Measurements from ENCODE around the gene R3HDM2.
A peak's percentile ranks its signal among the peaks of the same experiment; 100 is the strongest.

The R3HDM2 gene

GRCh38 chr12:57215065-57215464, 215.8 kb downstream of the R3HDM2 start:
- H3K27ac ChIP-seq (ENCODE audit: low read depth, low read length), result no peak overlapping the region
- peaks cover 0 to 34% (median 28%) of the 10 kb centered on the region in 5 donors for H3K36me3 ChIP-seq (ENCODE audit: control insufficient read depth in 5 of 5, insufficient read depth in 5 of 5, low read length in 5 of 5)
- no peak overlapping the region for H3K9ac ChIP-seq (ENCODE audit: low read length in 5 of 5)
- no peak overlapping the region for H3K4me3 ChIP-seq (ENCODE audit: low read depth in 1 of 5, low read length in 5 of 5)
- H3K4me1 ChIP-seq (ENCODE audit: control insufficient read depth in 5 of 5, insufficient read depth in 5 of 5, low read length in 5 of 5), result peaks cover 0 to 53% (median 39%) of the 10 kb centered on the region in 5 donors
- H3K27me3 ChIP-seq (ENCODE audit: control insufficient read depth in 5 of 5, insufficient read depth in 4 of 5, low read length in 5 of 5), result peaks cover 7 to 44% (median 34%) of the 10 kb centered on the region in 5 donors
- H3K9me3 ChIP-seq (ENCODE audit: control insufficient read depth in 5 of 5, low read length in 5 of 5), result no peaks in the 10 kb centered on the region

DNA sequence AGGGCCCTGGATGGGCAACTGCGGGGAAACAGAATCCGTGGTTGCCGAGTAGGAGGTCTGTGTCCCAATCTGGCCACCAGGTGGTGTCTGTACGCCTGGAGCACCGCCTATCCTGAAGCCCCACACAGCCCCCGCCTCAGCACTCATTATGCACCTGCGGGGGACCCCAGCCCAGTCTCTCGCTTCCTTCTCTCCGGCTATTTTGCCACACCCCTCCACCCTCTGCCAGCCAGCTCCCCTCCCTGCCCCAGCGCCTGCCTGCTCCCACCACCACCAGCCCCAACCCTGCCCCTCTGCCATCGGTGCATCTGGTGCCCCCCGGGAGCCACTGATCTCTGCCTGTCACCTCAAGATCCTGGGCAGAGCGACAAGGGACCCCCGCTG, 216.5 kb downstream of the R3HDM2 start:
- H3K27ac ChIP-seq (ENCODE audit: low read depth, low read length), result no peak overlapping the region
- H3K27me3 ChIP-seq (ENCODE audit: control insufficient read depth in 5 of 5, insufficient read depth in 4 of 5, low read length in 5 of 5), result peaks cover 5 to 37% (median 27%) of the 10 kb centered on the region in 5 donors
- no peak overlapping the region for H3K9ac ChIP-seq (ENCODE audit: low read length in 5 of 5)
- no peak overlapping the region for H3K4me3 ChIP-seq (ENCODE audit: low read depth in 1 of 5, low read length in 5 of 5)
- H3K36me3 ChIP-seq (ENCODE audit: control insufficient read depth in 5 of 5, insufficient read depth in 5 of 5, low read length in 5 of 5), result peaks cover 0 to 41% (median 35%) of the 10 kb centered on the region in 5 donors
- H3K9me3 ChIP-seq (ENCODE audit: control insufficient read depth in 5 of 5, low read length in 5 of 5), result no peaks in the 10 kb centered on the region
- H3K4me1 ChIP-seq (ENCODE audit: control insufficient read depth in 5 of 5, insufficient read depth in 5 of 5, low read length in 5 of 5), result peaks cover 0 to 53% (median 39%) of the 10 kb centered on the region in 5 donors

GRCh38 chr12:57213763-57214397, 217.0 kb downstream of the R3HDM2 start:
- no peak overlapping the region for H3K4me3 ChIP-seq (ENCODE audit: low read depth in 1 of 5, low read length in 5 of 5)
- H3K4me1 ChIP-seq (ENCODE audit: control insufficient read depth in 5 of 5, insufficient read depth in 5 of 5, low read length in 5 of 5), result peaks cover 0 to 49% (median 39%) of the 10 kb centered on the region in 5 donors
- no peak overlapping the region for H3K27ac ChIP-seq (ENCODE audit: low read depth, low read length)

GRCh38 chr12:57213058-57213715, 217.7 kb downstream of the R3HDM2 start:
- Histone ChIP-seq H3K27me3 (ENCODE audit: control insufficient read depth in 5 of 5, insufficient read depth in 4 of 5, low read length in 5 of 5) (peaks cover 5 to 29% (median 22%) of the 10 kb centered on the region in 5 donors), H3K9ac (ENCODE audit: low read length in 5 of 5) (no peak overlapping the region), H3K9me3 (ENCODE audit: control insufficient read depth in 5 of 5, low read length in 5 of 5) (no peaks in the 10 kb centered on the region), H3K4me3 (ENCODE audit: low read depth in 1 of 5, low read length in 5 of 5) (no peak overlapping the region), H3K4me1 (ENCODE audit: control insufficient read depth in 5 of 5, insufficient read depth in 5 of 5, low read length in 5 of 5) (peaks cover 0 to 43% (median 39%) of the 10 kb centered on the region in 5 donors), H3K27ac (ENCODE audit: low read depth, low read length) (peak overlapping the region; percentile 37), H3K36me3 (ENCODE audit: control insufficient read depth in 5 of 5, insufficient read depth in 5 of 5, low read length in 5 of 5) (peaks cover 0 to 53% (median 47%) of the 10 kb centered on the region in 5 donors)

More at GRCh38 chr12:57213763-57214397, 217.0 kb downstream of the R3HDM2 start:
- H3K9me3 ChIP-seq (ENCODE audit: control insufficient read depth in 5 of 5, low read length in 5 of 5), result no peaks in the 10 kb centered on the region
- H3K9ac ChIP-seq (ENCODE audit: low read length in 5 of 5), result no peak overlapping the region
- peaks cover 0 to 46% (median 40%) of the 10 kb centered on the region in 5 donors for H3K36me3 ChIP-seq (ENCODE audit: control insufficient read depth in 5 of 5, insufficient read depth in 5 of 5, low read length in 5 of 5)
- H3K27me3 ChIP-seq (ENCODE audit: control insufficient read depth in 5 of 5, insufficient read depth in 4 of 5, low read length in 5 of 5), result peaks cover 5 to 32% (median 23%) of the 10 kb centered on the region in 5 donors

GRCh38 chr12:57212701-57213057, 218.2 kb downstream of the R3HDM2 start:
- peaks cover 3 to 24% (median 17%) of the 10 kb centered on the region in 5 donors for H3K27me3 ChIP-seq (ENCODE audit: control insufficient read depth in 5 of 5, insufficient read depth in 4 of 5, low read length in 5 of 5)
- peaks cover 0 to 58% (median 52%) of the 10 kb centered on the region in 5 donors for H3K36me3 ChIP-seq (ENCODE audit: control insufficient read depth in 5 of 5, insufficient read depth in 5 of 5, low read length in 5 of 5)
- H3K9me3 ChIP-seq (ENCODE audit: control insufficient read depth in 5 of 5, low read length in 5 of 5), result no peaks in the 10 kb centered on the region
- peak overlapping the region; percentile 37 for H3K27ac ChIP-seq (ENCODE audit: low read depth, low read length)
- H3K9ac ChIP-seq (ENCODE audit: low read length in 5 of 5), result no peak overlapping the region
- no peak overlapping the region for H3K4me3 ChIP-seq (ENCODE audit: low read depth in 1 of 5, low read length in 5 of 5)
- H3K4me1 ChIP-seq (ENCODE audit: control insufficient read depth in 5 of 5, insufficient read depth in 5 of 5, low read length in 5 of 5), result peaks cover 0 to 41% (median 36%) of the 10 kb centered on the region in 5 donors

GRCh38 chr12:57211791-57212700, 218.8 kb downstream of the R3HDM2 start:
- Histone ChIP-seq H3K4me3 (ENCODE audit: low read depth in 1 of 5, low read length in 5 of 5) (no peak overlapping the region), H3K27me3 (ENCODE audit: control insufficient read depth in 5 of 5, insufficient read depth in 4 of 5, low read length in 5 of 5) (peaks cover 0 to 18% (median 12%) of the 10 kb centered on the region in 5 donors), H3K36me3 (ENCODE audit: control insufficient read depth in 5 of 5, insufficient read depth in 5 of 5, low read length in 5 of 5) (peaks cover 0 to 61% (median 56%) of the 10 kb centered on the region in 5 donors), H3K4me1 (ENCODE audit: control insufficient read depth in 5 of 5, insufficient read depth in 5 of 5, low read length in 5 of 5) (peaks cover 0 to 35% (median 29%) of the 10 kb centered on the region in 5 donors), H3K9ac (ENCODE audit: low read length in 5 of 5) (no peak overlapping the region), H3K27ac (ENCODE audit: low read depth, low read length) (no peak overlapping the region), H3K9me3 (ENCODE audit: control insufficient read depth in 5 of 5, low read length in 5 of 5) (no peaks in the 10 kb centered on the region)

- peaks cover 0 to 27% (median 23%) of the 10 kb centered on the region in 5 donors for H3K4me1 ChIP-seq (ENCODE audit: control insufficient read depth in 5 of 5, insufficient read depth in 5 of 5, low read length in 5 of 5)
- H3K27ac ChIP-seq (ENCODE audit: low read depth, low read length), result no peak overlapping the region
- H3K27me3 ChIP-seq (ENCODE audit: control insufficient read depth in 5 of 5, insufficient read depth in 4 of 5, low read length in 5 of 5), result peaks cover 0 to 16% (median 10%) of the 10 kb centered on the region in 5 donors
- H3K9ac ChIP-seq (ENCODE audit: low read length in 5 of 5), result no peak overlapping the region
- peaks cover 0 to 67% (median 62%) of the 10 kb centered on the region in 5 donors for H3K36me3 ChIP-seq (ENCODE audit: control insufficient read depth in 5 of 5, insufficient read depth in 5 of 5, low read length in 5 of 5)
- no peak overlapping the region for H3K4me3 ChIP-seq (ENCODE audit: low read depth in 1 of 5, low read length in 5 of 5)
- H3K9me3 ChIP-seq (ENCODE audit: control insufficient read depth in 5 of 5, low read length in 5 of 5), result no peaks in the 10 kb centered on the region
Observed at GRCh38 chr12:57210926-57211692, 219.7 kb downstream of the R3HDM2 start.

GRCh38 chr12:57210461-57210860, 220.4 kb downstream of the R3HDM2 start:
- Histone ChIP-seq H3K4me3 (ENCODE audit: low read depth in 1 of 5, low read length in 5 of 5) (no peak overlapping the region), H3K27ac (ENCODE audit: low read depth, low read length) (no peak overlapping the region), H3K9me3 (ENCODE audit: control insufficient read depth in 5 of 5, low read length in 5 of 5) (no peaks in the 10 kb centered on the region), H3K36me3 (ENCODE audit: control insufficient read depth in 5 of 5, insufficient read depth in 5 of 5, low read length in 5 of 5) (peaks cover 0 to 73% (median 69%) of the 10 kb centered on the region in 5 donors), H3K4me1 (ENCODE audit: control insufficient read depth in 5 of 5, insufficient read depth in 5 of 5, low read length in 5 of 5) (peaks cover 0 to 20% (median 16%) of the 10 kb centered on the region in 5 donors), H3K27me3 (ENCODE audit: control insufficient read depth in 5 of 5, insufficient read depth in 4 of 5, low read length in 5 of 5) (peaks cover 0 to 10% (median 5%) of the 10 kb centered on the region in 5 donors), H3K9ac (ENCODE audit: low read length in 5 of 5) (no peak overlapping the region)

- Histone ChIP-seq H3K9ac (ENCODE audit: low read length in 5 of 5) (no peak overlapping the region), H3K36me3 (ENCODE audit: control insufficient read depth in 5 of 5, insufficient read depth in 5 of 5, low read length in 5 of 5) (peaks cover 0 to 79% (median 74%) of the 10 kb centered on the region in 5 donors)
Observed at GRCh38 chr12:57209916-57210315, 220.9 kb downstream of the R3HDM2 start.

More at GRCh38 chr12:57209916-57210315, 220.9 kb downstream of the R3HDM2 start:
- Histone ChIP-seq H3K4me3 (ENCODE audit: low read depth in 1 of 5, low read length in 5 of 5) (no peak overlapping the region), H3K4me1 (ENCODE audit: control insufficient read depth in 5 of 5, insufficient read depth in 5 of 5, low read length in 5 of 5) (peaks cover 0 to 19% (median 15%) of the 10 kb centered on the region in 5 donors), H3K27ac (ENCODE audit: low read depth, low read length) (no peak overlapping the region), H3K27me3 (ENCODE audit: control insufficient read depth in 5 of 5, insufficient read depth in 4 of 5, low read length in 5 of 5) (peaks cover 0 to 7% (median 3%) of the 10 kb centered on the region in 5 donors), H3K9me3 (ENCODE audit: control insufficient read depth in 5 of 5, low read length in 5 of 5) (no peaks in the 10 kb centered on the region)

All from subcutaneous abdominal adipose tissue (tissue), 5 donors.